ENCODE data around the gene HNRNPLL.

- no peak for TF ChIP-seq CTCF (conservative IDR thresholded peaks at IDR 0.05 in 1 of 2, IDR thresholded peaks at IDR 0.05 in 1 of 2; ENCODE audit: extremely low read depth in 1 of 2, insufficient read depth in 1 of 2, low read depth in 1 of 2, low read length in 2 of 2)
- no peak for TF ChIP-seq EZH2 (IDR thresholded peaks at IDR 0.05; ENCODE audit: borderline replicate concordance, low read length)
These were observed 19.2 kb downstream of the HNRNPLL start for GRCh38 chr2:38583524-38583923.
